Embryonic facial prominence (tissue), 1 donor: Measurements from ENCODE around the gene GRK4.

Experiments
- DNase-seq: peaks from one replicate; pipeline ENCODE4 v3.0.0-alpha.2; 2016; ENCODE audit errors: extremely low spot score

The GRK4 gene

GRCh38 chr4:3011456-3012220 lies 48.3 kb downstream of the GRK4 start:
- no peak for DNase-seq

GRCh38 chr4:3013323-3013722 lies 50.0 kb downstream of the GRK4 start:
- no peak for DNase-seq

GRCh38 chr4:3013839-3014350 lies 50.5 kb downstream of the GRK4 start:
- no peak for DNase-seq

GRCh38 chr4:3016961-3017360 lies 53.6 kb downstream of the GRK4 start:
- no peak for DNase-seq

- no peak for DNase-seq
These were observed 54.1 kb downstream of the GRK4 start for GRCh38 chr4:3017504-3017903.

- DNase-seq: no peak
These were observed 55.9 kb downstream of the GRK4 start for GRCh38 chr4:3019145-3019846.

- no peak for DNase-seq
These were observed 57.8 kb downstream of the GRK4 start for GRCh38 chr4:3021127-3021526.

GRCh38 chr4:3021627-3022026 lies 58.3 kb downstream of the GRK4 start:
- no peak for DNase-seq

- no peak for DNase-seq
These were observed 58.7 kb downstream of the GRK4 start for GRCh38 chr4:3022112-3022511.

- DNase-seq: no peak
These were observed 59.3 kb downstream of the GRK4 start for GRCh38 chr4:3022651-3023050.

GRCh38 chr4:3025881-3026280 lies 62.5 kb downstream of the GRK4 start:
- no peak for DNase-seq

GRCh38 chr4:3026540-3026939 lies 63.2 kb downstream of the GRK4 start:
- no peak for DNase-seq

- no peak for DNase-seq
These were observed 66.1 kb downstream of the GRK4 start for GRCh38 chr4:3029464-3029863.

GRCh38 chr4:3030566-3031356 lies 67.4 kb downstream of the GRK4 start:
- DNase-seq: no peak

GRCh38 chr4:3031357-3032082 lies 68.1 kb downstream of the GRK4 start:
- no peak for DNase-seq

GRCh38 chr4:3034231-3034630 lies 70.9 kb downstream of the GRK4 start:
- no peak for DNase-seq

- DNase-seq: no peak
These were observed 71.9 kb downstream of the GRK4 start for GRCh38 chr4:3035249-3035648.

- DNase-seq: no peak
These were observed 72.3 kb downstream of the GRK4 start for GRCh38 chr4:3035674-3036073.

- no peak for DNase-seq
These were observed 73.0 kb downstream of the GRK4 start for GRCh38 chr4:3036131-3036952.

- no peak for DNase-seq
These were observed 74.6 kb downstream of the GRK4 start for GRCh38 chr4:3037957-3038461.
